HCT116 (cell line): ENCODE data around the gene CYSRT1. TPM values are rescaled to one million over a fixed set of nuclear protein-coding genes. Genes with fewer than 3 reads are reported as not detected.

ENCODE experiments used
- ATAC-seq: fragments of 200-7000 bp; cut with Tn5 transposase; 2 replicates; pipeline ENCODE4 v1.9.1; 2020; ENCODE audit warnings: mild to moderate bottlenecking, moderate library complexity
- BruUV-seq: library from RNA; stranded (reverse); fragments of 400-500 nt; replicated peaks from 2 replicates; lab custom pipeline; 2021; lab: Mats Ljungman, UMichigan
- CTCF ChIA-PET: fragments of 300-600 bp; sonication (Branson Sonifier 250); formaldehyde crosslinking; loops from one replicate; lab custom pipeline; 2021; ENCODE audit warnings: antibody characterized with exemption; lab: Charles Lee
- POLR2A ChIA-PET: fragments of 300-600, 350-600 bp; sonication (Branson Sonifier 250); formaldehyde crosslinking; loops from one replicate; lab custom pipeline; 2021; ENCODE audit warnings: antibody characterized with exemption; lab: Charles Lee
- RAD21 ChIA-PET, 2 experiments: fragments of 300-600 bp; sonication (Branson Sonifier 250); formaldehyde crosslinking; loops; one replicate each; lab custom pipeline; 2023; ENCODE audit warnings: low total read pairs in 2 of 2; ENCODE audit not compliant: uncharacterized antibody in 2 of 2, unreplicated experiment in 2 of 2, low non-redundant PET in 1 of 2; lab: Charles Lee
- DNase-seq: peaks from one replicate; pipeline ENCODE4 v3.0.0-alpha.2; 2010; ENCODE audit warnings: low read depth, low spot score
- H2AFZ ChIP-seq: fragments of 200-600 bp; shearing (Covaris generic), sonication (generic); 2 replicates; pipeline ENCODE4 v1.6.1; 2017; ENCODE audit warnings: low read depth, mixed run types, mixed read lengths, antibody characterized with exemption, low read length; ENCODE audit not compliant: poor library complexity, severe bottlenecking
- H3K27ac ChIP-seq: 2 replicates; pipeline ENCODE4 v1.5.1; 2012; ENCODE audit warnings: low read depth, low read length
- H3K27me3 ChIP-seq: fragments of 200-600 bp; sonication (generic); 2 replicates; pipeline ENCODE4 v1.6.1; 2016; ENCODE audit warnings: mixed run types, low read length, mixed read lengths; ENCODE audit not compliant: insufficient read depth
- H3K36me3 ChIP-seq, 2 experiments: fragments of 200-500 bp in 1 of 2; fragments of 200-600 bp in 1 of 2; sonication (Bioruptor generic) in 1 of 2; sonication (generic) in 1 of 2; 2 replicates each; pipeline versions ENCODE4 v1.5.1 to v1.6.1; 2014 to 2016; ENCODE audit warnings: low read length in 2 of 2, inconsistent platforms in 1 of 2, mixed read lengths in 1 of 2, mixed run types in 1 of 2; ENCODE audit not compliant: insufficient read depth in 2 of 2, control insufficient read depth in 1 of 2
- H3K4me1 ChIP-seq, 2 experiments: fragments of 200-600 bp in 1 of 2; sonication (generic) in 1 of 2; 2 replicates each; pipeline versions ENCODE4 v1.5.1 to v1.6.1; 2012 to 2017; ENCODE audit warnings: low read length in 2 of 2, inconsistent platforms in 1 of 2, mild to moderate bottlenecking in 1 of 2, mixed read lengths in 1 of 2, mixed run types in 1 of 2, moderate library complexity in 1 of 2; ENCODE audit not compliant: insufficient read depth in 2 of 2, control insufficient read depth in 1 of 2
- H3K4me2 ChIP-seq: fragments of 200-600 bp; sonication (generic); 2 replicates; pipeline ENCODE4 v1.6.1; 2017; ENCODE audit warnings: mixed run types, low read length, mixed read lengths
- H3K4me3 ChIP-seq, 2 experiments: fragments of 200-600 bp in 1 of 2; sonication (generic) in 1 of 2; replicated peaks in 1 of 2; 2 replicates each; pipeline ENCODE4 v1.5.1; 2011 to 2016; ENCODE audit warnings: low read length in 2 of 2, control low read depth in 1 of 2, low read depth in 1 of 2, mild to moderate bottlenecking in 1 of 2, mixed read lengths in 1 of 2, mixed run types in 1 of 2
- H3K79me2 ChIP-seq: fragments of 200-600 bp; sonication (generic); 2 replicates; pipeline ENCODE4 v1.6.1; 2017; ENCODE audit warnings: mild to moderate bottlenecking, mixed run types, low read length, moderate library complexity, mixed read lengths; ENCODE audit not compliant: insufficient read depth
- H3K9ac ChIP-seq: fragments of 200-600 bp; sonication (generic); 2 replicates; pipeline ENCODE4 v1.6.1; 2016; ENCODE audit warnings: low read length, mixed read lengths
- H3K9me2 ChIP-seq: fragments of 200-600 bp; sonication (generic), shearing (Covaris generic); 2 replicates; pipeline ENCODE4 v1.6.1; 2017; ENCODE audit warnings: mixed run types, mild to moderate bottlenecking, moderate library complexity; ENCODE audit not compliant: insufficient read depth
- H3K9me3 ChIP-seq, 2 experiments: fragments of 200-500 bp in 1 of 2; fragments of 200-600 bp in 1 of 2; sonication (Bioruptor generic) in 1 of 2; sonication (generic) in 1 of 2; 2 replicates each; pipeline ENCODE4 v1.6.1; 2014 to 2017; ENCODE audit warnings: low read length in 2 of 2, mixed read lengths in 2 of 2, inconsistent platforms in 1 of 2, low read depth in 1 of 2, mild to moderate bottlenecking in 1 of 2, mixed run types in 1 of 2, moderate library complexity in 1 of 2; ENCODE audit not compliant: control insufficient read depth in 1 of 2, insufficient read depth in 1 of 2
- H4K20me1 ChIP-seq: fragments of 200-600 bp; sonication (generic), shearing (Covaris generic); 2 replicates; pipeline ENCODE4 v1.6.1; 2017; ENCODE audit warnings: mixed run types, mild to moderate bottlenecking, moderate library complexity; ENCODE audit not compliant: insufficient read depth
- MAX ChIP-seq: IDR thresholded peaks from 2 replicates; pipeline ENCODE4 v1.6.1; 2012
- ZFX ChIP-seq: fragments of 450-650 bp; IDR thresholded peaks from 2 replicates; pipeline ENCODE4 v1.6.1; 2017
- intact Hi-C: fragments of 100-400 bp; cut with micrococcal nuclease; formaldehyde crosslinking; loops from 2 replicates; pipeline ENCODE4 v1.10.0; 2022
- total RNA-seq: library from RNA; stranded (reverse); gene quantifications from one replicate; pipeline ENCODE4 v1.2.1, GENCODE V29; 2021; ENCODE audit not compliant: unreplicated experiment

Gene CYSRT1
- total RNA-seq, 1 experiment from 2014 or later: 4.3 TPM

GRCh38 chr9:137222190-137223077, 2.5 kb upstream of the CYSRT1 start, which contains the start of gene RNF208:
TSS of gene RNF208 (minus strand) at chr9:137222240. CDS start at chr9:137221212, 1,028 bp downstream.
- POLR2A ChIA-PET: interaction anchor here (0.5 to 1.6 kb wide), 8 partner anchors 14 to 136 kb away, joined by 3 to 19 read pairs (median 4); partner anchors contain the start of genes MAN1B1, NDOR1, SSNA1 and TMEM203
- TSS peak; percentile 47 for BruUV-seq
- peak within 1 kb of the TSS; percentile 97 for H3K9ac ChIP-seq

More at GRCh38 chr9:137222190-137223077, 2.5 kb upstream of the CYSRT1 start, which contains the start of gene RNF208:
- CTCF ChIA-PET: interaction anchor here (1.0 to 3.2 kb wide), 8 partner anchors 8 to 176 kb away, joined by 3 to 16 read pairs (median 8); partner anchors contain the start of genes NELFB, NPDC1 and SAPCD2
- no peaks in the 10 kb centered on the region for H4K20me1 ChIP-seq
- peak; percentile 2 for ATAC-seq
- RAD21 ChIA-PET: interaction anchor here in 1 of 2 experiments (0.5 kb wide), 1 partner anchor 32 kb away, joined by 5 read pairs; no protein-coding TSS in a partner anchor
- no peaks in the 10 kb centered on the region for H3K9me3 ChIP-seq
- H3K4me2 ChIP-seq: peak within 1 kb of the TSS; percentile 99
- peak within 1 kb of the TSS; percentile 82 to 99 for H3K4me3 ChIP-seq
- H3K27ac ChIP-seq: peak within 1 kb of the TSS; percentile 98
- H2AFZ ChIP-seq: no peak within 1 kb of the TSS
- TF ChIP-seq MAX (no peak), ZFX (peak; percentile 67)
- H3K27me3 ChIP-seq: no peaks in the 10 kb centered on the region
- intact Hi-C loops: loop anchor here (2.0 to 10.0 kb wide), 3 partner anchors 18 to 438 kb away; partner anchors contain the start of genes NDOR1 and TMEM203
- no peaks in the 10 kb centered on the region for H3K79me2 ChIP-seq
- H3K36me3 ChIP-seq: no peaks in the 10 kb centered on the region
- no peaks in the 10 kb centered on the region for H3K9me2 ChIP-seq
- DNase-seq: no peak
- peaks cover 52 to 80% of the 10 kb centered on the region in 2 experiments for H3K4me1 ChIP-seq
